Measurements from ENCODE around the gene ACVR1. TPM values are rescaled to one million over a fixed set of nuclear protein-coding genes. Genes with fewer than 3 reads are reported as not detected.

The ACVR1 gene
- total and polyA plus RNA-seq, 2 of the 13 experiments (the other 11 are each of a cell fraction or from before 2014, with no cell fraction given), result 2.3 to 5.4 TPM

DNA sequence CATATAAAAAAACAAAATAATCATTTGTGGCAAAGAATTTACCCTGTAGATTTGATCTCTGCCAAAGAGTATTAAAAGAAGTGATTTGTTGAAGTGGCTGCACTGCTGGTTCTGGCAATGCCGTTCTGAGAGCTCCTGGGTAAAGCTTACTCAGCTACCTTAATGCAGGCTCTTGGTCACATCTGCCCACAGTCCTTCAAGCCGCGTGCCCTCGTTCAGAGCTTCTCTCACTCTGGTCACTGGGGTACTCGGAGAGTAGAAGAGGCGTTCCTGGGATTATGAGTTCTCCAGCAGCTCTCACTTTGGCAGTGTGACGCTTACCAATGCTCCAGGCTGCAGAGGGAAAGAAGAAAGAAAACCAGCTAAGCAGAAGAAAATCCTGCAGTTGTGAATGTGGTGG, 57.9 kb downstream of the ACVR1 start:
- no peaks in the 10 kb centered on the region for H3K27me3 ChIP-seq (ENCODE audit: control insufficient read depth in 1 of 2, insufficient read depth in 2 of 2, low read length in 2 of 2)
- intact Hi-C loops (cut with micrococcal nuclease; ENCODE audit: unreplicated experiment), result no loop called here
- in situ Hi-C loops (cut with HindIII; ENCODE audit: extremely low pct_ligation_motif_present, low pct_unique_long_range_greater_than_20kb), result no loop called here
- H3K79me2 ChIP-seq (ENCODE audit: insufficient read depth, low read length), result no peaks in the 10 kb centered on the region
- H3K9me3 ChIP-seq (ENCODE audit: low read length), result no peaks in the 10 kb centered on the region
- no peak for TF ChIP-seq KDM6A (CRISPR knock-in tag; IDR thresholded peaks at IDR 0.05; ENCODE audit: low read depth)
- TF ChIP-seq, protein P1, sequence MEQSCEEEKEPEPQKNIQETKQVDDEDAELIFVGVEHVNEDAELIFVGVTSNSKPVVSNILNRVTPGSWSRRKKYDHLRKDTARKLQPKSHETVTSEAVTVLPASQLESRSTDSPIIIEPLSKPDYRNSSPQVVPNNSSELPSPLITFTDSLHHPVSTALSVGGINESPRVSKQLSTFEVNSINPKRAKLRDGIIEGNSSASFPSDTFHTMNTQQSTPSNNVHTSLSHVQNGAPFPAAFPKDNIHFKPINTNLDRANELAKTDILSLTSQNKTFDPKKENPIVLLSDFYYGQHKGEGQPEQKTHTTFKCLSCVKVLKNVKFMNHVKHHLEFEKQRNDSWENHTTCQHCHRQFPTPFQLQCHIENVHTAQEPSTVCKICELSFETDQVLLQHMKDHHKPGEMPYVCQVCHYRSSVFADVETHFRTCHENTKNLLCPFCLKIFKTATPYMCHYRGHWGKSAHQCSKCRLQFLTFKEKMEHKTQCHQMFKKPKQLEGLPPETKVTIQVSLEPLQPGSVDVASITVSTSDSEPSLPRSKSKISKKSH (CRISPR knock-in tag; IDR thresholded peaks at IDR 0.05; ENCODE audit: borderline replicate concordance), result no peak
- TF ChIP-seq, protein P2, sequence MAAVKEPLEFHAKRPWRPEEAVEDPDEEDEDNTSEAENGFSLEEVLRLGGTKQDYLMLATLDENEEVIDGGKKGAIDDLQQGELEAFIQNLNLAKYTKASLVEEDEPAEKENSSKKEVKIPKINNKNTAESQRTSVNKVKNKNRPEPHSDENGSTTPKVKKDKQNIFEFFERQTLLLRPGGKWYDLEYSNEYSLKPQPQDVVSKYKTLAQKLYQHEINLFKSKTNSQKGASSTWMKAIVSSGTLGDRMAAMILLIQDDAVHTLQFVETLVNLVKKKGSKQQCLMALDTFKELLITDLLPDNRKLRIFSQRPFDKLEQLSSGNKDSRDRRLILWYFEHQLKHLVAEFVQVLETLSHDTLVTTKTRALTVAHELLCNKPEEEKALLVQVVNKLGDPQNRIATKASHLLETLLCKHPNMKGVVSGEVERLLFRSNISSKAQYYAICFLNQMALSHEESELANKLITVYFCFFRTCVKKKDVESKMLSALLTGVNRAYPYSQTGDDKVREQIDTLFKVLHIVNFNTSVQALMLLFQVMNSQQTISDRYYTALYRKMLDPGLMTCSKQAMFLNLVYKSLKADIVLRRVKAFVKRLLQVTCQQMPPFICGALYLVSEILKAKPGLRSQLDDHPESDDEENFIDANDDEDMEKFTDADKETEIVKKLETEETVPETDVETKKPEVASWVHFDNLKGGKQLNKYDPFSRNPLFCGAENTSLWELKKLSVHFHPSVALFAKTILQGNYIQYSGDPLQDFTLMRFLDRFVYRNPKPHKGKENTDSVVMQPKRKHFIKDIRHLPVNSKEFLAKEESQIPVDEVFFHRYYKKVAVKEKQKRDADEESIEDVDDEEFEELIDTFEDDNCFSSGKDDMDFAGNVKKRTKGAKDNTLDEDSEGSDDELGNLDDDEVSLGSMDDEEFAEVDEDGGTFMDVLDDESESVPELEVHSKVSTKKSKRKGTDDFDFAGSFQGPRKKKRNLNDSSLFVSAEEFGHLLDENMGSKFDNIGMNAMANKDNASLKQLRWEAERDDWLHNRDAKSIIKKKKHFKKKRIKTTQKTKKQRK (IDR thresholded peaks at IDR 0.05; ENCODE audit: low read length), result no peak
- TF ChIP-seq NFKBIZ (CRISPR knock-in tag; IDR thresholded peaks at IDR 0.05), result no peak
- DNase-seq (ENCODE audit: low spot score), result no peak
- WGBS (ENCODE audit: low lambda C conversion rate), result 98% methylated on average over 7 of the region's 7 CpGs
- no peak overlapping the region for H3K4me2 ChIP-seq (ENCODE audit: low read depth, low read length)
- POLR2A ChIA-PET, result interaction anchor here (0.6 kb wide), 1 partner anchor 84 kb away, joined by 3 read pairs; no protein-coding TSS in a partner anchor
- H2AFZ ChIP-seq (ENCODE audit: low read length), result no peak overlapping the region
- CTCF ChIA-PET (ENCODE audit: low intra/inter-chr PET ratio, low total read pairs), result no interaction called here
- H3K27ac ChIP-seq (ENCODE audit: extremely low read length, insufficient read depth, low read length), result no peak overlapping the region
- peaks cover 7% of the 10 kb centered on the region for H3K4me1 ChIP-seq (ENCODE audit: insufficient read depth, low read length)
- no peak overlapping the region for H3K9ac ChIP-seq (ENCODE audit: insufficient read depth, low read depth, low read length)
- no peaks in the 10 kb centered on the region for H4K20me1 ChIP-seq (ENCODE audit: insufficient read depth, low read length)
- no TSS peak for BruUV-seq (replicated peaks)
- no peak for ATAC-seq
- H3K36me3 ChIP-seq (replicated peaks in 1 of 2; ENCODE audit: control insufficient read depth in 1 of 2, insufficient read depth in 2 of 2, low read length in 2 of 2), result no peaks in the 10 kb centered on the region; a peak in 1 of 5 replicates
- no peak for FAIRE-seq
- no peak overlapping the region for H3K4me3 ChIP-seq (replicated peaks in 1 of 3; ENCODE audit: insufficient read depth in 1 of 3, low read depth in 2 of 3, low read length in 3 of 3)
